ENCODE measurements around the gene SH3RF3.

Gene SH3RF3

GRCh38 chr2:109182426-109182825, 53.4 kb downstream of the SH3RF3 start:
- no peak for DNase-seq (ENCODE audit: low read depth in 3 of 3)

DNA sequence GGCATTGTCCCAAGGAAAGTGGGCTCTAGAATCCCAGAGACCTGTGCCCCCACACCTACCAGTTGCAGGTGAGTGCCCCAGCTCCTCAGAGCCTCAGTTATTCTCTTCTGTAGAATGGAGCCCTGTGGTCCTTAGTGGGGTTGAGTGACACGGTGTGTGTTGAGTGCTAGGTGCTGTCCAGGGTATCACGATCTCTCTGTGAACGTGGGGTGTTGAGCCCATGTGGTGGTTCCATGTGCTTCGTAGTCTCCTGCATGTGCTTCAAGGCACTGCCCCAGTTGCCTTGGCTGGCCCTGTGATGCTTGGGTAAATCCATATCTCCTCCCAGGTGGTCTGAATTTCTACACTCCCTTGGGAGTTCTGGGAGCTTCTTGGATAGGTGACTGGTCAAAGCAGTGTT, 54.9 kb downstream of the SH3RF3 start:
- no peak for DNase-seq (ENCODE audit: low read depth in 3 of 3)

- no peak for DNase-seq (ENCODE audit: low read depth in 3 of 3)
These were observed 55.4 kb downstream of the SH3RF3 start for GRCh38 chr2:109184368-109184767.

GRCh38 chr2:109185338-109185737, 56.3 kb downstream of the SH3RF3 start:
- DNase-seq (ENCODE audit: low read depth in 3 of 3) = no peak

- no peak for DNase-seq (ENCODE audit: low read depth in 3 of 3)
These were observed 57.0 kb downstream of the SH3RF3 start for GRCh38 chr2:109185821-109186570.

GRCh38 chr2:109186656-109187250, 57.7 kb downstream of the SH3RF3 start:
- DNase-seq (ENCODE audit: low read depth in 3 of 3) = no peak

DNA sequence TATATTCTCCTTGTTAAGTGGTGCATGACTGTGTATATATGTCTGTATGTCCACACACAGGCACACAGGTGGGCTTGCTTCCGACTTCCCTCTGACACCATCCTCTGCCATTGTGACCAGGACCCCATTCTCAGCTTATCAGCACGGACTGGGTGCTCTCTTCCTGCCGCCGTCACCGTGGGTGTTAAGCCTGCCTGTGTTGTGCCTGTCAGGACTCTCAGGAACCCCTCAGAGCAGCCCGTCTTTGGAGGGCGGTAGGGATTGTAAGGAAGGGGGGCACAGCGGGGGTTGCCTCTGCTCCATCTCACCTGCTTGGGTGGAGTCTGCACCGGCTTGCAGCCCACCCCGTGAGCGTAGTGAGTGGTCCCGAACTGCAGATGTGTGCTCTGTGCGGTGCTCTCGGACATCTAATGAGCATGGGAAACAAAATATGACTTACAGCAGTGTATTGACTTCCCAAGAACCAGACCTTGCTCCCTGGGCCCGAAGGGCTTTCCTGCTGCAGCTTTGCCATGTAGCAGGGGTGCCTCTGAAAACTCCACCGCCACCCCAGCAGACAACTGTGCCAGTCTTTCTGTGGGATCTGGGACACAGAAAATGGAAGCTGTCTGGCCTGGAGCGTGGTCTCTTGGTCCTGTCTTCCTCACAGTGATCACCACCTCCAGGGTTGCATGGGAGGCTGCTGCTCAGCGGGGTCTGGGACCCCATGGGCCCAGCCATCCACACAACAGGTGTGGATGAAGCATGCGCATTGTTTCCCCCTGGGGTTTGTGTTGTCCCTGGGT, 58.9 kb downstream of the SH3RF3 start:
- no peak for DNase-seq (ENCODE audit: low read depth in 3 of 3)

- no peak for DNase-seq (ENCODE audit: low read depth in 3 of 3)
These were observed 59.5 kb downstream of the SH3RF3 start for GRCh38 chr2:109188496-109188890.

DNA sequence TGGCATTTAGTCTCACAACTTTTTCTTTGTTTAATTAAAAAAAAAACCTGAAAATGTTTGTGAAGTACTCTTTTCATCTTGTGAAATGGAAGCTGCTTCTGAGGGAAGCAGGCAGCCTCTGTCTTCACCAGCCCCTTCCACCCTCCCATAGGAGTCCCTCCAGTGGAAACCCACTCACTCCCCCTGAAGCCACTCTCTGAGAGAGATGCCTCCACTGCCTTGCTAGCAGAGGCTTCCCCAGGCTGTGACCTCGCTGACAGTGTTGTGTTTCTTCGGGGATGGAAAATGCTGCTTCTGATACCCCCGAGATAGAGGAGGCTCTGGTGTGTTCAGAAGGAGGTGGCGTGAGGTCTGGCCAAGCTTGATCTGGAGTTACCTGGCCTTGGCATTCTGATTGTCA, 59.9 kb downstream of the SH3RF3 start:
- no peak for DNase-seq (ENCODE audit: low read depth in 3 of 3)

DNA sequence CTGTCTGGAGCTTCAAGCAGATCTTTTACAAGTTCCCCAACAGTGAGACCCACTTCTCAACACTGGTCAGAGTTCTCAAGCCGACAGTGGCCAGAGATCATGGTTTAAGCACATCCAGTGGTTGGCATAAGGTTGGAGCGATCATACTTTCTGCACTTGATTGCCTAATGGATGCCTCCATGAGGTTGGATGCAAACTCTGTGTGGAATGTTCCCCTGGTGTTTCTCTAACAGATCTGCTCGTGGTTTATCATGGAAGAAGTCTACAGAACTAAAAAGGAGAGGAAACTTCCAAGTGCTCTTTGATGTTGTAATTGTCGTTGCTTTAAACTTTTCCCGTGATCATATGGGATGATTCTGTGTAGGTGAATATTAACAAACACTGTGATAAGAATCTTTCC, 60.7 kb downstream of the SH3RF3 start:
- DNase-seq (ENCODE audit: low read depth in 3 of 3) = no peak

- no peak for DNase-seq (ENCODE audit: low read depth in 3 of 3)
These were observed 65.0 kb downstream of the SH3RF3 start for GRCh38 chr2:109193807-109194619.

DNA sequence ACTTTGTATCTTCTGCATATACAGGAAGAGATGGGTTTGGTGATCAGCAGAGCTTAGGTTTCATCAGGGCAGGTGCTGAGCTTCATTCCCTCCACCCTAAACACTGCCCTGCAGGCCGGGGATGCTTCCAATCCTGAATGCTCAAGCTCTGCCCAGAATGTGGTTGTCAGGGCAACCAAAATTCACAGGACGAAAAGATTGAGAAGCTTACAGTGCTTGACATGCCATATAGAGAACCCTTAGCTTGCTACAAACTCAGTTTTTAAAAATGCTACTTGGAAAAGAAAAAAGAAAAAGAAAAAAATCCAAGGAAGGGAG, 65.6 kb downstream of the SH3RF3 start:
- DNase-seq (ENCODE audit: low read depth in 3 of 3) = no peak

GRCh38 chr2:109195193-109196045, 66.4 kb downstream of the SH3RF3 start:
- no peak for DNase-seq (ENCODE audit: low read depth in 3 of 3)

GRCh38 chr2:109196081-109196875, 67.3 kb downstream of the SH3RF3 start:
- DNase-seq (ENCODE audit: low read depth in 3 of 3) = no peak

DNA sequence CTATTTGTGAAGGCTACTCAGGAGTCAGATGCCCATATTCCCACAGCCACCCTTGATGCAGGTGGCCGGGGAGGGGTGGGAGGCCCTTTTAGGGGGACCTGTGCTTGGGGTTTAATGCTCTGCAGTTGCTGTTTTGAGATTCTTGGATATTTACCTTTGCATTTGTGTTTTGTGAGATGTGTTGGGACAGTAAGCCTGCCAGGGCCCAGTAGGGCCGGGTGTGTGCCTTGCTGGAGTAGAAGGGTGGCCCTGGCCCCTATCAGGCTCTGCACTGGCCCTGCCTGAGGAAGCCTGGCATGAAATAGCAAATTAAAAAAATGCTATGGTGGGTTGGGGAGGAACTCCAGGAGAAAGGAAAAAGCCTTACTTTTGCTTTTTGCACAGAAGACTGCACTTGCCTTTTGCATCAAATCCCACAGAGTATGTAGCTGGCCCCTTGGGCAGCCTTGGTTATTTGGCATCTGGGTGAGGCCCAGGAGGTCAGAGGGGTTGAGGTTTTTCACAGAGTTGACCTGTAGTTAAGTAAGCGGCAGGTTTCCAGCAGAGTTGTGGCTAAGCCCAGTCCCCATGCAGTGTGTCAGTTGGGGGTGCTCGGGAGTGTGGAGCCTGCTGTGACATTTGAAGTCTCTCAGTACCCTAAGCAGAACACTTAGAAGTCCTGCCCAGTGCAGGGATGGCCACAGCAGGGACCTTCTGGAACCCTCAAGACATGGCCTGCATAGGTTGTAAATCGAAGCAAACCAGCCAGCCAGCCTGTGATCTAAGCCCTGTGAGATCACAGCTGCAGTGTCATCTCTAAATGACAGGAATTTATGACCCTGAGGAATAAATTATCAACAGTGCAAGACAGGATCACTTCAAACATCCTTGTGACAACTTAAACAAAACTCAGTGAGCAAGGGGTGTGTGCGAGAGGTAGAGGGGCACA, 68.8 kb downstream of the SH3RF3 start:
- no peak for DNase-seq (ENCODE audit: low read depth in 3 of 3)

DNA sequence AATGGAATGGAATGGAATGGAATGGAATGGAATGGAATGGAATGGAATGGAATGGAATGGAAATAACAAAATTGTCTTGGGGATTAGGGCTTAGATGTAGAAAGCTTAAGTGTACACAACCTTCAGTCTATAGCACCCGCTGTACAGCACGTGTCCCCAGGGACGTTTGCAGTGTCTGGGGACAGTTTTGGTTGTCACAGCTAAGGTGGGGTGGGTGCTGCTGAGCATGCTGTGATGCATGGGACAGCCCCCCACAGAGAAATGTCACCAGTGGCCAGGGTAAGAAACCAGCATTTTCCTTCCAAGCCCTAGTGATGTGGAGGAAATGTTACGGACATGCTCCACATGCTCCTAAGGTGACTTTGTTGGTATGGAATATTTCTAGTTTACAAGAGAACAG, 70.8 kb downstream of the SH3RF3 start:
- DNase-seq (ENCODE audit: low read depth in 3 of 3) = no peak

DNA sequence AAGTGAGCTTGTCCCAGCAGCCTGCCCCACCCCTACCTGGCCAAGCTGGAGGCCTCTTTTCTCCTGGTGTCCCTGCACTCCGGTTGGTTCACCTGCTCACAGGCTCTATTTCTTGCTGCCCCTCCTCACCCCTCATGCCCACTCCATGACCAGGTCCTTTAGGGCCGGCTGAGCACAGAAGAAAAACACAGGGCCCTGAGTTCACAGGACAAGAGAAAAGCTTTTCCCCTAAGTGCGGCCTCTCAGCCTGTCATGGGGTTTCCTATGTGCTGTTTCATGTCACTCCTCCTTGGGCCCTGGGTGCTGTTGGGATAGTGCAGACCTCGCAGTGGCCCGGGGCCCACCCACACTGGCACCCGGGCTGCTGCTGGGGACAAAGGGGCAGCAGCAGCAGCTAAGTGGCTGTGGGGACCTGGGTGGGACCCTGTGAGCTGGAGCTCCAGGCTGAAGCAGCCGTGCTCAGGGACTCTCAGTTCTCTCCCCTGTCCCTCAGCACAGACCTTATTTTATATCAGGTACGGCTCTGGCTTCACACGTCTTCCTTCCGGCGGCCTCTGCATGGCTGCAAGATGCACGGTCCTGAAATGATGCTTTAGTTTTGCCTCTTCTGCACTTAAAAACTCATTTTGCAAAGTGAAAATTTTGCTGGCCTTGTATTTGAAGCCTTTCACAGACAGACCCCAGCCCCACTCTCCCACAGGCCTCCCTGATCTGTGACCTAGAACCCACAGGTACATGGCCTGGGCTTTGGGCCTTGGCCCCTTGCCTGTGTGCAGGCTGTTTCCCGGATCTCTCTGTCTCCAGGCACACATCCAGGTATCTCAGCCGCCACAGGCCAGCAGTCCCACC, 71.8 kb downstream of the SH3RF3 start:
- no peak for DNase-seq (ENCODE audit: low read depth in 3 of 3)
